Right ventricle myocardium superior (tissue), 1 donor: ENCODE results near the gene PAQR9. TPM values are rescaled to one million over a fixed set of nuclear protein-coding genes. Genes with fewer than 3 reads are reported as not detected.
"Not testable (repeated sequence)": the region's sequence is repeated elsewhere in the genome, so short reads cannot be mapped to it uniquely, and the experiment has no call there.

Source experiments
- ATAC-seq: fragments of 200-7000 bp; cut with Tn5 transposase; one replicate; pipeline ENCODE4 v1.9.1; 2020; ENCODE audit warnings: mild to moderate bottlenecking; ENCODE audit not compliant: poor library complexity
- DNase-seq: peaks from one replicate; pipeline ENCODE4 v3.0.0-alpha.2; 2020
- intact Hi-C: fragments of 100-400 bp; cut with DNase I; formaldehyde crosslinking; loops from one replicate; pipeline ENCODE4 v1.11.2; 2022
- long read RNA-seq: library from polyadenylated mRNA; unstranded; transcript quantifications from one replicate; pipeline ENCODE4 v2.0.0, GENCODE V29; 2021
- total RNA-seq: library from RNA; stranded (reverse); fragmentation: NEBNext Ultra II Directional; extraction: Animal tissue kit (Norgen Biotek cat#: 25700); gene quantifications from one replicate; pipeline ENCODE4 v1.2.1, GENCODE V29; 2021
- donor health status: DM: no; HTN: yes; CAD: no; lungs with severe emphysema.

The PAQR9 gene
- 10.6 TPM for total RNA-seq
- long read RNA-seq, transcript PAQR9-201 (1 exons, 2,452 nt) = major isoform, 42 of 48 reads
- long read RNA-seq, partial matches to known transcripts = 0 of 48 reads
- long read RNA-seq, other reads (novel, unspliced or antisense) = 2 of 48 reads

GRCh38 chr3:142963516-142964448, at the start of gene PAQR9:
Gene PAQR9 (minus strand): TSS chr3:142963674. CDS start chr3:142963336, 338 bp downstream.
- peak; percentile 50 for DNase-seq
- intact Hi-C loops = no loop called here
- peak; percentile 59 for ATAC-seq

- intact Hi-C loops = no loop called here
- ATAC-seq (no peak), DNase-seq (no peak)
These were observed 48.2 kb upstream of the PAQR9 start for GRCh38 chr3:143011705-143012104.

- intact Hi-C loops = no loop called here
These were observed 46.5 kb upstream of the PAQR9 start for GRCh38 chr3:143010024-143010423.

GRCh38 chr3:143004823-143005222, 41.3 kb upstream of the PAQR9 start:
- ATAC-seq (no peak), DNase-seq (no peak)
- intact Hi-C loops = no loop called here

More at GRCh38 chr3:143010024-143010423, 46.5 kb upstream of the PAQR9 start:
- no peak for DNase-seq
- no peak for ATAC-seq

- ATAC-seq = no peak
- intact Hi-C loops = no loop called here
- DNase-seq = no peak
These were observed 39.3 kb upstream of the PAQR9 start for GRCh38 chr3:143002727-143003126.

GRCh38 chr3:143002083-143002712, 38.7 kb upstream of the PAQR9 start:
- no peak for DNase-seq
- ATAC-seq = no peak
- intact Hi-C loops = no loop called here

- ATAC-seq (peak; percentile 97), DNase-seq (peak; percentile 97)
- intact Hi-C loops = no loop called here
These were observed 38.1 kb upstream of the PAQR9 start, which contains the start of gene U2SURP for GRCh38 chr3:143001369-143002082. Gene U2SURP (plus strand): TSS chr3:143001570. CDS start chr3:143001629, 59 bp downstream.

- intact Hi-C loops = no loop called here
- peak; percentile 72 for DNase-seq
- ATAC-seq = peak; percentile 75
These were observed 37.5 kb upstream of the PAQR9 start for GRCh38 chr3:143001034-143001368.

- DNase-seq (no peak), ATAC-seq (peak; percentile 2)
- intact Hi-C loops = no loop called here
These were observed 37.1 kb upstream of the PAQR9 start for GRCh38 chr3:143000528-143000927.

- intact Hi-C loops = loop anchor here (10.0 kb wide), 1 partner anchor 415 kb away; no protein-coding TSS in a partner anchor
- DNase-seq (no peak), ATAC-seq (no peak)
These were observed 36.4 kb upstream of the PAQR9 start for GRCh38 chr3:142999881-143000280.

- DNase-seq = no peak
- ATAC-seq = no peak
- intact Hi-C loops = loop anchor here (10.0 kb wide), 1 partner anchor 414 kb away; no protein-coding TSS in a partner anchor
These were observed 35.0 kb upstream of the PAQR9 start for GRCh38 chr3:142998439-142998838.

- intact Hi-C loops = loop anchor here (10.0 kb wide), 1 partner anchor 413 kb away; no protein-coding TSS in a partner anchor
- DNase-seq (no peak), ATAC-seq (no peak)
These were observed 33.9 kb upstream of the PAQR9 start for GRCh38 chr3:142997330-142997729.

GRCh38 chr3:142993958-142994442, 30.5 kb upstream of the PAQR9 start:
- ATAC-seq = peak; percentile 71
- intact Hi-C loops = loop anchor here (2.0 to 10.0 kb wide), 2 partner anchors 165 to 409 kb away; no protein-coding TSS in a partner anchor
- peak; percentile 65 for DNase-seq

GRCh38 chr3:142992323-142992722, 28.8 kb upstream of the PAQR9 start:
- ATAC-seq (no peak), DNase-seq (no peak)
- intact Hi-C loops = loop anchor here (2.0 to 10.0 kb wide), 2 partner anchors 164 to 408 kb away; no protein-coding TSS in a partner anchor

- DNase-seq = no peak
- intact Hi-C loops = loop anchor here (10.0 kb wide), 1 partner anchor 406 kb away; no protein-coding TSS in a partner anchor
- no peak for ATAC-seq
These were observed 27.2 kb upstream of the PAQR9 start for GRCh38 chr3:142990721-142991120.

GRCh38 chr3:142988826-142989225, 25.4 kb upstream of the PAQR9 start:
- ATAC-seq, DNase-seq, intact Hi-C loops: not testable (repeated sequence)

- intact Hi-C loops, DNase-seq: not testable (repeated sequence)
- peak; percentile 10 for ATAC-seq
These were observed 24.7 kb upstream of the PAQR9 start for GRCh38 chr3:142988221-142988620.

- peak; percentile 81 for ATAC-seq
These were observed 24.2 kb upstream of the PAQR9 start for GRCh38 chr3:142987707-142988106.

More at GRCh38 chr3:142987707-142988106, 24.2 kb upstream of the PAQR9 start:
- intact Hi-C loops = no loop called here
- no peak for DNase-seq
